ENCODE data around the gene CREG2. TPM values are rescaled to one million over a fixed set of nuclear protein-coding genes. Genes with fewer than 3 reads are reported as not detected.
"Not testable (repeated sequence)": the region's sequence is repeated elsewhere in the genome, so short reads cannot be mapped to it uniquely, and the experiment has no call there.

The CREG2 gene
- total and polyA plus RNA-seq, 4 donors: 8.1 to 48.5 (median 29.5) TPM

GRCh38 chr2:101329026-101329425, 58.3 kb downstream of the CREG2 start:
- H3K4me1 ChIP-seq (ENCODE audit: control insufficient read depth, insufficient read depth, low read length): peaks cover 8% of the 10 kb centered on the region
- H3K4me3 ChIP-seq (ENCODE audit: low read depth, low read length): no peak overlapping the region
- DNase-seq (ENCODE audit: low read depth in 4 of 6, low spot score in 6 of 6): no peak
- H3K9me3 ChIP-seq (ENCODE audit: control insufficient read depth, insufficient read depth, low read length): peaks cover 2% of the 10 kb centered on the region
- H3K27me3 ChIP-seq (ENCODE audit: control insufficient read depth, insufficient read depth, low read length): no peaks in the 10 kb centered on the region
- no peaks in the 10 kb centered on the region for H3K36me3 ChIP-seq (ENCODE audit: control insufficient read depth, insufficient read depth, low read length)
- H3K27ac ChIP-seq (ENCODE audit: low read depth, low read length): no peak overlapping the region
- no CpG with 5 or more reads among the region's 4 CpGs for WGBS (ENCODE audit: insufficient coverage)

GRCh38 chr2:101328474-101329007, 58.8 kb downstream of the CREG2 start:
- Histone ChIP-seq H3K9me3 (ENCODE audit: control insufficient read depth, insufficient read depth, low read length) (peaks cover 2% of the 10 kb centered on the region), H3K27ac (ENCODE audit: low read depth, low read length) (no peak overlapping the region), H3K4me3 (ENCODE audit: low read depth, low read length) (no peak overlapping the region), H3K4me1 (ENCODE audit: control insufficient read depth, insufficient read depth, low read length) (peaks cover 8% of the 10 kb centered on the region), H3K27me3 (ENCODE audit: control insufficient read depth, insufficient read depth, low read length) (no peaks in the 10 kb centered on the region), H3K36me3 (ENCODE audit: control insufficient read depth, insufficient read depth, low read length) (no peaks in the 10 kb centered on the region)
- peak in 1 of 6 donors; percentile 50 for DNase-seq (ENCODE audit: low read depth in 4 of 6, low spot score in 6 of 6)
- WGBS (ENCODE audit: insufficient coverage): 87% methylated on average over 3 of the region's 3 CpGs

GRCh38 chr2:101327863-101328394, 59.4 kb downstream of the CREG2 start:
- 56% methylated on average over 4 of the region's 5 CpGs for WGBS (ENCODE audit: insufficient coverage)
- Histone ChIP-seq H3K27ac (ENCODE audit: low read depth, low read length) (no peak overlapping the region), H3K4me3 (ENCODE audit: low read depth, low read length) (no peak overlapping the region), H3K4me1 (ENCODE audit: control insufficient read depth, insufficient read depth, low read length) (peaks cover 8% of the 10 kb centered on the region), H3K36me3 (ENCODE audit: control insufficient read depth, insufficient read depth, low read length) (no peaks in the 10 kb centered on the region), H3K9me3 (ENCODE audit: control insufficient read depth, insufficient read depth, low read length) (peaks cover 2% of the 10 kb centered on the region), H3K27me3 (ENCODE audit: control insufficient read depth, insufficient read depth, low read length) (no peaks in the 10 kb centered on the region)
- no peak for DNase-seq (ENCODE audit: low read depth in 4 of 6, low spot score in 6 of 6)

GRCh38 chr2:101325425-101325824, 61.9 kb downstream of the CREG2 start:
- no CpG with 5 or more reads among the region's 1 CpG for WGBS (ENCODE audit: insufficient coverage)

GRCh38 chr2:101316568-101316967, 70.7 kb downstream of the CREG2 start:
- H3K4me1 ChIP-seq (ENCODE audit: control insufficient read depth, insufficient read depth, low read length); H3K9me3 ChIP-seq (ENCODE audit: control insufficient read depth, insufficient read depth, low read length); H3K27ac ChIP-seq (ENCODE audit: low read depth, low read length); H3K36me3 ChIP-seq (ENCODE audit: control insufficient read depth, insufficient read depth, low read length); DNase-seq (ENCODE audit: low read depth in 4 of 6, low spot score in 6 of 6); H3K4me3 ChIP-seq (ENCODE audit: low read depth, low read length); H3K27me3 ChIP-seq (ENCODE audit: control insufficient read depth, insufficient read depth, low read length): not testable (repeated sequence)
- 70% methylated on average over 2 of the region's 6 CpGs for WGBS (ENCODE audit: insufficient coverage)

More at GRCh38 chr2:101325425-101325824, 61.9 kb downstream of the CREG2 start:
- no peak overlapping the region for H3K27ac ChIP-seq (ENCODE audit: low read depth, low read length)
- no peaks in the 10 kb centered on the region for H3K27me3 ChIP-seq (ENCODE audit: control insufficient read depth, insufficient read depth, low read length)
- H3K4me1 ChIP-seq (ENCODE audit: control insufficient read depth, insufficient read depth, low read length): peaks cover 5% of the 10 kb centered on the region
- no peak overlapping the region for H3K4me3 ChIP-seq (ENCODE audit: low read depth, low read length)
- no peaks in the 10 kb centered on the region for H3K36me3 ChIP-seq (ENCODE audit: control insufficient read depth, insufficient read depth, low read length)
- H3K9me3 ChIP-seq (ENCODE audit: control insufficient read depth, insufficient read depth, low read length): peaks cover 2% of the 10 kb centered on the region
- DNase-seq (ENCODE audit: low read depth in 4 of 6, low spot score in 6 of 6): no peak

- H3K36me3 ChIP-seq (ENCODE audit: control insufficient read depth, insufficient read depth, low read length): no peaks in the 10 kb centered on the region
- WGBS (ENCODE audit: insufficient coverage): 90% methylated on average over 2 of the region's 3 CpGs
- DNase-seq (ENCODE audit: low read depth in 4 of 6, low spot score in 6 of 6): no peak
- H3K4me1 ChIP-seq (ENCODE audit: control insufficient read depth, insufficient read depth, low read length): peaks cover 16% of the 10 kb centered on the region
- no peak overlapping the region for H3K4me3 ChIP-seq (ENCODE audit: low read depth, low read length)
- H3K27ac ChIP-seq (ENCODE audit: low read depth, low read length): no peak overlapping the region
- H3K9me3 ChIP-seq (ENCODE audit: control insufficient read depth, insufficient read depth, low read length): no peaks in the 10 kb centered on the region
- no peaks in the 10 kb centered on the region for H3K27me3 ChIP-seq (ENCODE audit: control insufficient read depth, insufficient read depth, low read length)
Measured at GRCh38 chr2:101311696-101312017, 75.6 kb downstream of the CREG2 start.

GRCh38 chr2:101310834-101311695, 76.2 kb downstream of the CREG2 start:
- Histone ChIP-seq H3K9me3 (ENCODE audit: control insufficient read depth, insufficient read depth, low read length) (no peaks in the 10 kb centered on the region), H3K27ac (ENCODE audit: low read depth, low read length) (no peak overlapping the region)

GRCh38 chr2:101310090-101310833, 77.0 kb downstream of the CREG2 start:
- Histone ChIP-seq H3K9me3 (ENCODE audit: control insufficient read depth, insufficient read depth, low read length) (no peaks in the 10 kb centered on the region), H3K4me1 (ENCODE audit: control insufficient read depth, insufficient read depth, low read length) (peaks cover 22% of the 10 kb centered on the region), H3K4me3 (ENCODE audit: low read depth, low read length) (no peak overlapping the region), H3K27me3 (ENCODE audit: control insufficient read depth, insufficient read depth, low read length) (no peaks in the 10 kb centered on the region), H3K36me3 (ENCODE audit: control insufficient read depth, insufficient read depth, low read length) (peaks cover 3% of the 10 kb centered on the region), H3K27ac (ENCODE audit: low read depth, low read length) (no peak overlapping the region)
- DNase-seq (ENCODE audit: low read depth in 4 of 6, low spot score in 6 of 6): no peak
- WGBS (ENCODE audit: insufficient coverage): 81% methylated on average over 8 of the region's 10 CpGs

More at GRCh38 chr2:101310834-101311695, 76.2 kb downstream of the CREG2 start:
- no peaks in the 10 kb centered on the region for H3K27me3 ChIP-seq (ENCODE audit: control insufficient read depth, insufficient read depth, low read length)
- DNase-seq (ENCODE audit: low read depth in 4 of 6, low spot score in 6 of 6): no peak
- no peak overlapping the region for H3K4me3 ChIP-seq (ENCODE audit: low read depth, low read length)
- H3K36me3 ChIP-seq (ENCODE audit: control insufficient read depth, insufficient read depth, low read length): no peaks in the 10 kb centered on the region
- 80% methylated on average over 1 of the region's 7 CpGs for WGBS (ENCODE audit: insufficient coverage)
- H3K4me1 ChIP-seq (ENCODE audit: control insufficient read depth, insufficient read depth, low read length): peaks cover 19% of the 10 kb centered on the region

- no peaks in the 10 kb centered on the region for H3K27me3 ChIP-seq (ENCODE audit: control insufficient read depth, insufficient read depth, low read length)
- H3K27ac ChIP-seq (ENCODE audit: low read depth, low read length): peak within 1 kb of the TSS; percentile 73
- H3K4me3 ChIP-seq (ENCODE audit: low read depth, low read length): peak within 1 kb of the TSS; percentile 80
- peaks cover 26% of the 10 kb centered on the region for H3K4me1 ChIP-seq (ENCODE audit: control insufficient read depth, insufficient read depth, low read length)
- H3K9me3 ChIP-seq (ENCODE audit: control insufficient read depth, insufficient read depth, low read length): no peaks in the 10 kb centered on the region
- peak; percentile 78 to 97 (median 86) for DNase-seq (ENCODE audit: low read depth in 4 of 6, low spot score in 6 of 6)
- under 1% methylated on average over 70 of the region's 76 CpGs for WGBS (ENCODE audit: insufficient coverage)
- peaks cover 3% of the 10 kb centered on the region for H3K36me3 ChIP-seq (ENCODE audit: control insufficient read depth, insufficient read depth, low read length)
Measured at GRCh38 chr2:101308432-101309210, 78.7 kb downstream of the CREG2 start, which contains the start of gene RNF149. RNF149 (minus strand) TSS chr2:101308701; CDS start chr2:101308588, 113 bp downstream.
